ENCODE measurements around the gene AHI1. TPM values are rescaled to one million over a fixed set of nuclear protein-coding genes. Genes with fewer than 3 reads are reported as not detected.

Gene AHI1
- total and polyA plus RNA-seq, 2 donors from 2014 or later, result 9.1 to 28.5 TPM

GRCh38 chr6:135334169-135334568 is 163.4 kb downstream of the AHI1 start:
- Histone ChIP-seq H3K4me1 (ENCODE audit: control insufficient read depth in 2 of 3, insufficient read depth in 2 of 3, low read depth in 1 of 3, low read length in 3 of 3) (no peaks in the 10 kb centered on the region), H3K9ac (ENCODE audit: low read length in 3 of 3) (no peak overlapping the region), H3K9me3 (ENCODE audit: control insufficient read depth in 2 of 3, insufficient read depth in 1 of 3, low read length in 3 of 3) (no peaks in the 10 kb centered on the region), H3K36me3 (ENCODE audit: control insufficient read depth in 2 of 3, insufficient read depth in 3 of 3, low read length in 3 of 3) (no peaks in the 10 kb centered on the region), H3K4me3 (ENCODE audit: low read length in 3 of 3) (no peak overlapping the region), H3K27me3 (ENCODE audit: control insufficient read depth, insufficient read depth, low read length) (no peaks in the 10 kb centered on the region), H3K27ac (ENCODE audit: low read depth in 2 of 2, low read length in 2 of 2) (no peak overlapping the region)
- TF ChIP-seq CTCF (IDR thresholded peaks at IDR 0.05; ENCODE audit: borderline replicate concordance, extremely low read depth, insufficient read depth), result no peak
- intact Hi-C loops (cut with DNase I), result no loop called here
- FAIRE-seq, result no peak
- no peak for DNase-seq

- intact Hi-C loops (cut with DNase I), result no loop called here
- FAIRE-seq, result no peak
- Histone ChIP-seq H3K36me3 (ENCODE audit: control insufficient read depth in 2 of 3, insufficient read depth in 3 of 3, low read length in 3 of 3) (no peaks in the 10 kb centered on the region), H3K4me3 (ENCODE audit: low read length in 3 of 3) (no peak overlapping the region), H3K27me3 (ENCODE audit: control insufficient read depth, insufficient read depth, low read length) (no peaks in the 10 kb centered on the region), H3K9ac (ENCODE audit: low read length in 3 of 3) (no peak overlapping the region), H3K4me1 (ENCODE audit: control insufficient read depth in 2 of 3, insufficient read depth in 2 of 3, low read depth in 1 of 3, low read length in 3 of 3) (no peaks in the 10 kb centered on the region), H3K9me3 (ENCODE audit: control insufficient read depth in 2 of 3, insufficient read depth in 1 of 3, low read length in 3 of 3) (no peaks in the 10 kb centered on the region), H3K27ac (ENCODE audit: low read depth in 2 of 2, low read length in 2 of 2) (no peak overlapping the region)
- TF ChIP-seq CTCF (IDR thresholded peaks at IDR 0.05; ENCODE audit: borderline replicate concordance, extremely low read depth, insufficient read depth), result no peak
- no peak for DNase-seq
Observed at GRCh38 chr6:135331002-135331401, 166.5 kb downstream of the AHI1 start.

- TF ChIP-seq CTCF (IDR thresholded peaks at IDR 0.05; ENCODE audit: borderline replicate concordance, extremely low read depth, insufficient read depth), result no peak
- intact Hi-C loops (cut with DNase I), result no loop called here
Observed at GRCh38 chr6:135329851-135330803, 167.4 kb downstream of the AHI1 start.

More at GRCh38 chr6:135329851-135330803, 167.4 kb downstream of the AHI1 start:
- Histone ChIP-seq H3K36me3 (ENCODE audit: control insufficient read depth in 2 of 3, insufficient read depth in 3 of 3, low read length in 3 of 3) (no peaks in the 10 kb centered on the region), H3K9ac (ENCODE audit: low read length in 3 of 3) (no peak overlapping the region), H3K4me3 (ENCODE audit: low read length in 3 of 3) (no peak overlapping the region), H3K27me3 (ENCODE audit: control insufficient read depth, insufficient read depth, low read length) (no peaks in the 10 kb centered on the region), H3K27ac (ENCODE audit: low read depth in 2 of 2, low read length in 2 of 2) (no peak overlapping the region), H3K4me1 (ENCODE audit: control insufficient read depth in 2 of 3, insufficient read depth in 2 of 3, low read depth in 1 of 3, low read length in 3 of 3) (no peaks in the 10 kb centered on the region), H3K9me3 (ENCODE audit: control insufficient read depth in 2 of 3, insufficient read depth in 1 of 3, low read length in 3 of 3) (no peaks in the 10 kb centered on the region)
- FAIRE-seq (no peak), DNase-seq (no peak)
